Measurements from ENCODE around the gene CNBD2. TPM values are rescaled to one million over a fixed set of nuclear protein-coding genes. Genes with fewer than 3 reads are reported as not detected.

Gene CNBD2
- total and polyA plus RNA-seq, 4 donors = 1.7 to 13.6 (median 5.4) TPM

DNA sequence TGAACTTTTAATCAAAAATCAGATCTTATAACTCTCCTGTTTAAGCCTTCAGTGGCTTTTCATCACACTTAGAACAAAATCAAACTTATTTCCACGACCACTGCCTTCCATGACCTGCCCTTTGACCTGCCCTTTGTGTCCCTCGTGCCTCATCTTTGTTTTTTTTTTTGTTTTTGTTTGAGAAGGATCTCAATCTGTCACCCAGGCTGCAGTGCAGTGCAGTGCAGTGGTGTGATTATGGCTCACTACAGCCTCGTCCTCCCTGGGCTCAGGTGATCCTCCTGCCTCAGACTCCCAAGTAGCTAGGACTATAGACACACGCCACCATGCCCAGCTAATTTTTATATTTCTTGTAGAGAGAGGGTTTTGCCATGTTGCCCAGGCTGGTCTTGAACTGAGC lies 86.8 kb downstream of the CNBD2 start:
- DNase-seq = no peak
- Histone ChIP-seq H3K27ac (ENCODE audit: low read depth in 1 of 2, low read length in 1 of 2) (no peak overlapping the region), H3K27me3 (ENCODE audit: control insufficient read depth in 3 of 3, insufficient read depth in 3 of 3, low read length in 2 of 3) (no peaks in the 10 kb centered on the region), H3K4me1 (ENCODE audit: control insufficient read depth in 5 of 5, insufficient read depth in 5 of 5, low read length in 5 of 5) (peaks cover 0 to 7% (median 3%) of the 10 kb centered on the region in 5 donors), H3K36me3 (ENCODE audit: control insufficient read depth in 4 of 4, insufficient read depth in 4 of 4, low read length in 4 of 4) (no peaks in the 10 kb centered on the region), H3K9ac (ENCODE audit: insufficient read depth in 1 of 2, low read length in 2 of 2) (no peak overlapping the region), H3K4me3 (no peak overlapping the region), H3K9me3 (ENCODE audit: control insufficient read depth in 4 of 4, insufficient read depth in 3 of 4, low read length in 3 of 4) (no peaks in the 10 kb centered on the region)
- 72 to 84% methylated on average over 4 of the region's 4 CpGs for WGBS, 2 donors
- ATAC-seq (ENCODE audit: insufficient read depth, low FRiP score) = no peak
- TF ChIP-seq, protein P1, sequence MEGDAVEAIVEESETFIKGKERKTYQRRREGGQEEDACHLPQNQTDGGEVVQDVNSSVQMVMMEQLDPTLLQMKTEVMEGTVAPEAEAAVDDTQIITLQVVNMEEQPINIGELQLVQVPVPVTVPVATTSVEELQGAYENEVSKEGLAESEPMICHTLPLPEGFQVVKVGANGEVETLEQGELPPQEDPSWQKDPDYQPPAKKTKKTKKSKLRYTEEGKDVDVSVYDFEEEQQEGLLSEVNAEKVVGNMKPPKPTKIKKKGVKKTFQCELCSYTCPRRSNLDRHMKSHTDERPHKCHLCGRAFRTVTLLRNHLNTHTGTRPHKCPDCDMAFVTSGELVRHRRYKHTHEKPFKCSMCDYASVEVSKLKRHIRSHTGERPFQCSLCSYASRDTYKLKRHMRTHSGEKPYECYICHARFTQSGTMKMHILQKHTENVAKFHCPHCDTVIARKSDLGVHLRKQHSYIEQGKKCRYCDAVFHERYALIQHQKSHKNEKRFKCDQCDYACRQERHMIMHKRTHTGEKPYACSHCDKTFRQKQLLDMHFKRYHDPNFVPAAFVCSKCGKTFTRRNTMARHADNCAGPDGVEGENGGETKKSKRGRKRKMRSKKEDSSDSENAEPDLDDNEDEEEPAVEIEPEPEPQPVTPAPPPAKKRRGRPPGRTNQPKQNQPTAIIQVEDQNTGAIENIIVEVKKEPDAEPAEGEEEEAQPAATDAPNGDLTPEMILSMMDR (IDR thresholded peaks at IDR 0.05; ENCODE audit: control extremely low read depth, extremely low read depth) = no peak

DNA sequence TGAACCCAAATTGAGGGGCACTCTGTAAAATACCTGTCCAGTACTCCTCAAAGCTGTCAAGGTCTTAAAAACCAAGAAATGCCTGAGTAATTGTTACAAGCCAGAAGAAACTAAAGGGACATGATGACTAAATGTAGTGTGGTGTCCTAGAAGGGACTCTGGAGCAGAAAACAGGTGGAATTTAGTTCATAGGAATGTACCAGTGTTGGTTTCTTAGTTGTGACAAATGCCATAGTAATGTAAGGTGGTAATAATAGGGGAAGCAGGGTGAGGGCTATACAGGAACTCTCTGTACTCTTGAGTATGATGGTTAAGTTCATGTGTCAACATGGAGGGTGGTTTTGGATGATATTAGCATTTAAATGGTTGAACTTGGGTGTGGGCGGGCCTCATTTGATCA lies 92.3 kb downstream of the CNBD2 start:
- peaks cover 0 to 10% (median 3%) of the 10 kb centered on the region in 5 donors for H3K4me1 ChIP-seq (ENCODE audit: control insufficient read depth in 5 of 5, insufficient read depth in 5 of 5, low read length in 5 of 5)
- TF ChIP-seq, protein P1 (IDR thresholded peaks at IDR 0.05; ENCODE audit: control extremely low read depth, extremely low read depth) = no peak
- 94 to 95% methylated on average over 1 of the region's 1 CpG for WGBS, 2 donors
- H3K9me3 ChIP-seq (ENCODE audit: control insufficient read depth in 4 of 4, insufficient read depth in 3 of 4, low read length in 3 of 4) = peaks cover 0 to 2% (median 0%) of the 10 kb centered on the region in 4 donors
- no peak for DNase-seq
- no peaks in the 10 kb centered on the region for H3K36me3 ChIP-seq (ENCODE audit: control insufficient read depth in 4 of 4, insufficient read depth in 4 of 4, low read length in 4 of 4)
- no peak overlapping the region for H3K9ac ChIP-seq (ENCODE audit: insufficient read depth in 1 of 2, low read length in 2 of 2)
- no peak for ATAC-seq (ENCODE audit: insufficient read depth, low FRiP score)
- H3K27me3 ChIP-seq (ENCODE audit: control insufficient read depth in 3 of 3, insufficient read depth in 3 of 3, low read length in 2 of 3) = no peaks in the 10 kb centered on the region
- no peak overlapping the region for H3K27ac ChIP-seq (ENCODE audit: low read depth in 1 of 2, low read length in 1 of 2)
- no peak overlapping the region for H3K4me3 ChIP-seq

DNA sequence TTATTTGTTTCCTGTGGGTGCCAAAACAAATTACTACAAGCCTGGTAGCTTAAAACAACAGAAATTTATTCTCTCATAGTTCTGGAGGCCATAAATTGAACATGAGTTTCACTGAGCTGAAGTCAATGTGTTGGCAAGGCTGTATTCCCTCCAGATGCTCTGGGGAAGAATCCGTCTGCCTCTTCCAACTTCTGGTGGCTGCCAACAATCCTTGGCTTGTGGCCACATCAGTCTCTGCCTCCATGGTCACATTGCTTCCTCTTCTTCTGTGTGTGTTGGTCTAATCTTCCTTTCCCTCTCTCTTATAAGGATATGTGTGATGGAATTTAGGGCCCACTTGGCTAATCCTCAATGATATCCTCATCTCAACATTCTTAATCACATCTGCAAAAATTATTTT lies 93.4 kb downstream of the CNBD2 start:
- WGBS, 2 donors = 67 to 88% methylated on average over 1 of the region's 1 CpG
- Histone ChIP-seq H3K4me3 (no peak overlapping the region), H3K36me3 (ENCODE audit: control insufficient read depth in 4 of 4, insufficient read depth in 4 of 4, low read length in 4 of 4) (no peaks in the 10 kb centered on the region), H3K9ac (ENCODE audit: insufficient read depth in 1 of 2, low read length in 2 of 2) (no peak overlapping the region), H3K27ac (ENCODE audit: low read depth in 1 of 2, low read length in 1 of 2) (no peak overlapping the region), H3K4me1 (ENCODE audit: control insufficient read depth in 5 of 5, insufficient read depth in 5 of 5, low read length in 5 of 5) (peaks cover 0 to 10% (median 4%) of the 10 kb centered on the region in 5 donors), H3K27me3 (ENCODE audit: control insufficient read depth in 3 of 3, insufficient read depth in 3 of 3, low read length in 2 of 3) (no peaks in the 10 kb centered on the region), H3K9me3 (ENCODE audit: control insufficient read depth in 4 of 4, insufficient read depth in 3 of 4, low read length in 3 of 4) (peaks cover 0 to 2% (median 0%) of the 10 kb centered on the region in 4 donors)
- ATAC-seq (ENCODE audit: insufficient read depth, low FRiP score) (no peak), DNase-seq (peak in 1 of 3 donors; percentile 46)
- TF ChIP-seq, protein P1 (IDR thresholded peaks at IDR 0.05; ENCODE audit: control extremely low read depth, extremely low read depth) = no peak

DNA sequence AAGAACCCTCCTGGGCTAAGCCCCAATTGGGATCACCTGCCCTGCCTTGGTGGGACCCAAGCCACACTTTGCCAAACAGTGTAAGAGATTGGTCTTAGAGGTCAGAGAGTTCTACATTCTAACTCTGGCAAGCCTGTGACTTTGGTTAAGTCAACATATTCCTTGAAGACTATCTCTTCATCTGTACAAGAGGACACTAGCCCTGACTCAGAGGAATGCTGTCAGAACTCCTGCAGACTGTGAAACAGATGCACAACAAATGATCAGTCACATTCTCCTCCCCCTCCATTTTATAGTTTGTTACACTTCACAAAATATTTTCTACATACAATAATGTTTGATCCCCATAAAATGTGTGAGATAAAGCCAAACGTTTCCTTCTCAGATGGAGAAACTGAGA lies 94.4 kb downstream of the CNBD2 start:
- ATAC-seq (ENCODE audit: insufficient read depth, low FRiP score) (no peak), DNase-seq (no peak)
- TF ChIP-seq, protein P1 (IDR thresholded peaks at IDR 0.05; ENCODE audit: control extremely low read depth, extremely low read depth) = no peak
- 79 to 81% methylated on average over 1 of the region's 1 CpG for WGBS, 2 donors
- Histone ChIP-seq H3K9ac (ENCODE audit: insufficient read depth in 1 of 2, low read length in 2 of 2) (no peak overlapping the region), H3K4me3 (no peak overlapping the region), H3K9me3 (ENCODE audit: control insufficient read depth in 4 of 4, insufficient read depth in 3 of 4, low read length in 3 of 4) (peaks cover 0 to 2% (median 0%) of the 10 kb centered on the region in 4 donors), H3K36me3 (ENCODE audit: control insufficient read depth in 4 of 4, insufficient read depth in 4 of 4, low read length in 4 of 4) (no peaks in the 10 kb centered on the region), H3K27me3 (ENCODE audit: control insufficient read depth in 3 of 3, insufficient read depth in 3 of 3, low read length in 2 of 3) (no peaks in the 10 kb centered on the region), H3K4me1 (ENCODE audit: control insufficient read depth in 5 of 5, insufficient read depth in 5 of 5, low read length in 5 of 5) (peaks cover 0 to 10% (median 4%) of the 10 kb centered on the region in 5 donors), H3K27ac (ENCODE audit: low read depth in 1 of 2, low read length in 1 of 2) (no peak overlapping the region)
